ENCODE measurements around the gene PDP2.

DNA sequence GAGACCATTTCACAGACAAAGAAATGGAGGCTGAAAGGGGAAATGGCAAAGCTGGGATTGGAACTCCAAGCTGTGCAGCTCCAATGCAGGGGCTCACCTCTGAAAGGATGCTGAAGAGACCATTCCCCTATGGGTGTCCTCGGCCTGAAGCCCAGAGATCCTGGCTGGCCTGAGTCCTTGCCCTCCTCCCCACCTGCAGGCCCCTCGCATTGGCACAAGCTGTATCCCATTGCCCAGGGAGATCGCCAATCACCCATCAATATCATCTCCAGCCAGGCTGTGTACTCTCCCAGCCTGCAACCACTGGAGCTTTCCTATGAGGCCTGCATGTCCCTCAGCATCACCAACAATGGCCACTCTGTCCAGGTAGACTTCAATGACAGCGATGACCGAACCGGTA lies 33.5 kb upstream of the PDP2 start:
- TF ChIP-seq POLR2AphosphoS5 (IDR thresholded peaks at IDR 0.05; ENCODE audit: low read depth, low read length) (no peak), EP300 (IDR thresholded peaks at IDR 0.05; ENCODE audit: borderline replicate concordance in 1 of 2, low read depth in 1 of 2, low read length in 1 of 2) (no peak), SMC3 (IDR thresholded peaks at IDR 0.05; ENCODE audit: low read depth, low read length) (no peak), EZH2phosphoT487 (IDR thresholded peaks at IDR 0.05; ENCODE audit: borderline replicate concordance, low read depth) (no peak), NRF1 (IDR thresholded peaks at IDR 0.05; ENCODE audit: low read depth, low read length) (no peak), RFX5 (IDR thresholded peaks at IDR 0.05; ENCODE audit: low read length) (no peak)
- TF ChIP-seq, protein P1, sequence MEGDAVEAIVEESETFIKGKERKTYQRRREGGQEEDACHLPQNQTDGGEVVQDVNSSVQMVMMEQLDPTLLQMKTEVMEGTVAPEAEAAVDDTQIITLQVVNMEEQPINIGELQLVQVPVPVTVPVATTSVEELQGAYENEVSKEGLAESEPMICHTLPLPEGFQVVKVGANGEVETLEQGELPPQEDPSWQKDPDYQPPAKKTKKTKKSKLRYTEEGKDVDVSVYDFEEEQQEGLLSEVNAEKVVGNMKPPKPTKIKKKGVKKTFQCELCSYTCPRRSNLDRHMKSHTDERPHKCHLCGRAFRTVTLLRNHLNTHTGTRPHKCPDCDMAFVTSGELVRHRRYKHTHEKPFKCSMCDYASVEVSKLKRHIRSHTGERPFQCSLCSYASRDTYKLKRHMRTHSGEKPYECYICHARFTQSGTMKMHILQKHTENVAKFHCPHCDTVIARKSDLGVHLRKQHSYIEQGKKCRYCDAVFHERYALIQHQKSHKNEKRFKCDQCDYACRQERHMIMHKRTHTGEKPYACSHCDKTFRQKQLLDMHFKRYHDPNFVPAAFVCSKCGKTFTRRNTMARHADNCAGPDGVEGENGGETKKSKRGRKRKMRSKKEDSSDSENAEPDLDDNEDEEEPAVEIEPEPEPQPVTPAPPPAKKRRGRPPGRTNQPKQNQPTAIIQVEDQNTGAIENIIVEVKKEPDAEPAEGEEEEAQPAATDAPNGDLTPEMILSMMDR (IDR thresholded peaks at IDR 0.05), result no peak
- TF ChIP-seq, protein P2, sequence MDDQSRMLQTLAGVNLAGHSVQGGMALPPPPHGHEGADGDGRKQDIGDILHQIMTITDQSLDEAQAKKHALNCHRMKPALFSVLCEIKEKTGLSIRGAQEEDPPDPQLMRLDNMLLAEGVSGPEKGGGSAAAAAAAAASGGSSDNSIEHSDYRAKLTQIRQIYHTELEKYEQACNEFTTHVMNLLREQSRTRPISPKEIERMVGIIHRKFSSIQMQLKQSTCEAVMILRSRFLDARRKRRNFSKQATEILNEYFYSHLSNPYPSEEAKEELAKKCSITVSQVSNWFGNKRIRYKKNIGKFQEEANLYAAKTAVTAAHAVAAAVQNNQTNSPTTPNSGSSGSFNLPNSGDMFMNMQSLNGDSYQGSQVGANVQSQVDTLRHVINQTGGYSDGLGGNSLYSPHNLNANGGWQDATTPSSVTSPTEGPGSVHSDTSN (IDR thresholded peaks at IDR 0.05), result no peak
- TF ChIP-seq, protein P3, sequence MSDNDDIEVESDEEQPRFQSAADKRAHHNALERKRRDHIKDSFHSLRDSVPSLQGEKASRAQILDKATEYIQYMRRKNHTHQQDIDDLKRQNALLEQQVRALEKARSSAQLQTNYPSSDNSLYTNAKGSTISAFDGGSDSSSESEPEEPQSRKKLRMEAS (IDR thresholded peaks at IDR 0.05; ENCODE audit: low read depth), result no peak
- TF ChIP-seq, protein P4, sequence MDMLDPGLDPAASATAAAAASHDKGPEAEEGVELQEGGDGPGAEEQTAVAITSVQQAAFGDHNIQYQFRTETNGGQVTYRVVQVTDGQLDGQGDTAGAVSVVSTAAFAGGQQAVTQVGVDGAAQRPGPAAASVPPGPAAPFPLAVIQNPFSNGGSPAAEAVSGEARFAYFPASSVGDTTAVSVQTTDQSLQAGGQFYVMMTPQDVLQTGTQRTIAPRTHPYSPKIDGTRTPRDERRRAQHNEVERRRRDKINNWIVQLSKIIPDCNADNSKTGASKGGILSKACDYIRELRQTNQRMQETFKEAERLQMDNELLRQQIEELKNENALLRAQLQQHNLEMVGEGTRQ (IDR thresholded peaks at IDR 0.05; ENCODE audit: borderline replicate concordance, low read depth, low read length), result no peak
- TF ChIP-seq, protein P5, sequence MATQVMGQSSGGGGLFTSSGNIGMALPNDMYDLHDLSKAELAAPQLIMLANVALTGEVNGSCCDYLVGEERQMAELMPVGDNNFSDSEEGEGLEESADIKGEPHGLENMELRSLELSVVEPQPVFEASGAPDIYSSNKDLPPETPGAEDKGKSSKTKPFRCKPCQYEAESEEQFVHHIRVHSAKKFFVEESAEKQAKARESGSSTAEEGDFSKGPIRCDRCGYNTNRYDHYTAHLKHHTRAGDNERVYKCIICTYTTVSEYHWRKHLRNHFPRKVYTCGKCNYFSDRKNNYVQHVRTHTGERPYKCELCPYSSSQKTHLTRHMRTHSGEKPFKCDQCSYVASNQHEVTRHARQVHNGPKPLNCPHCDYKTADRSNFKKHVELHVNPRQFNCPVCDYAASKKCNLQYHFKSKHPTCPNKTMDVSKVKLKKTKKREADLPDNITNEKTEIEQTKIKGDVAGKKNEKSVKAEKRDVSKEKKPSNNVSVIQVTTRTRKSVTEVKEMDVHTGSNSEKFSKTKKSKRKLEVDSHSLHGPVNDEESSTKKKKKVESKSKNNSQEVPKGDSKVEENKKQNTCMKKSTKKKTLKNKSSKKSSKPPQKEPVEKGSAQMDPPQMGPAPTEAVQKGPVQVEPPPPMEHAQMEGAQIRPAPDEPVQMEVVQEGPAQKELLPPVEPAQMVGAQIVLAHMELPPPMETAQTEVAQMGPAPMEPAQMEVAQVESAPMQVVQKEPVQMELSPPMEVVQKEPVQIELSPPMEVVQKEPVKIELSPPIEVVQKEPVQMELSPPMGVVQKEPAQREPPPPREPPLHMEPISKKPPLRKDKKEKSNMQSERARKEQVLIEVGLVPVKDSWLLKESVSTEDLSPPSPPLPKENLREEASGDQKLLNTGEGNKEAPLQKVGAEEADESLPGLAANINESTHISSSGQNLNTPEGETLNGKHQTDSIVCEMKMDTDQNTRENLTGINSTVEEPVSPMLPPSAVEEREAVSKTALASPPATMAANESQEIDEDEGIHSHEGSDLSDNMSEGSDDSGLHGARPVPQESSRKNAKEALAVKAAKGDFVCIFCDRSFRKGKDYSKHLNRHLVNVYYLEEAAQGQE (IDR thresholded peaks at IDR 0.05; ENCODE audit: low read depth, low read length), result no peak
